Activated naive CD4-positive, alpha-beta T cell treated with anti-CD3 and anti-CD28 coated beads, Interleukin-2, amount 50 U/mL, for 72 hours (primary cell): ENCODE results near the gene UEVLD. TPM values are rescaled to one million over a fixed set of nuclear protein-coding genes. Genes with fewer than 3 reads are reported as not detected.
A peak's percentile ranks its signal among the peaks of the same experiment; 100 is the strongest.

Source experiments
- ATAC-seq, 2 donors: fragments of 150-1000 bp; cut with Tn5 transposase; 2 replicates each; pipeline ENCODE4 v1.10.0; 2021; ENCODE audit warnings: mild to moderate bottlenecking in 2 of 2, moderate library complexity in 2 of 2
- DNase-seq, 2 donors: peaks; one replicate each; pipeline ENCODE4 v3.0.0; 2021 to 2022; ENCODE audit warnings: low spot score in 2 of 2
- H3K27ac Mint-ChIP-seq, 2 donors: one replicate each; pipeline ENCODE4 v1.8.0; 2022; ENCODE audit warnings: mild to moderate bottlenecking in 2 of 2, mixed read lengths in 2 of 2
- H3K36me3 Mint-ChIP-seq, 2 donors: one replicate each; pipeline ENCODE4 v1.8.0; 2022; ENCODE audit warnings: mixed read lengths in 2 of 2
- H3K9me3 Mint-ChIP-seq, 2 donors: one replicate each; pipeline ENCODE4 v1.8.0; 2022; ENCODE audit warnings: mixed read lengths in 2 of 2
- total RNA-seq, 2 donors: library from RNA; stranded (reverse); gene quantifications; one replicate each; pipeline ENCODE4 v1.2.3, GENCODE V29; 2022

UEVLD gene
- total RNA-seq, result 10 to 100 TPM; 11.3 to 17.8 TPM

DNA sequence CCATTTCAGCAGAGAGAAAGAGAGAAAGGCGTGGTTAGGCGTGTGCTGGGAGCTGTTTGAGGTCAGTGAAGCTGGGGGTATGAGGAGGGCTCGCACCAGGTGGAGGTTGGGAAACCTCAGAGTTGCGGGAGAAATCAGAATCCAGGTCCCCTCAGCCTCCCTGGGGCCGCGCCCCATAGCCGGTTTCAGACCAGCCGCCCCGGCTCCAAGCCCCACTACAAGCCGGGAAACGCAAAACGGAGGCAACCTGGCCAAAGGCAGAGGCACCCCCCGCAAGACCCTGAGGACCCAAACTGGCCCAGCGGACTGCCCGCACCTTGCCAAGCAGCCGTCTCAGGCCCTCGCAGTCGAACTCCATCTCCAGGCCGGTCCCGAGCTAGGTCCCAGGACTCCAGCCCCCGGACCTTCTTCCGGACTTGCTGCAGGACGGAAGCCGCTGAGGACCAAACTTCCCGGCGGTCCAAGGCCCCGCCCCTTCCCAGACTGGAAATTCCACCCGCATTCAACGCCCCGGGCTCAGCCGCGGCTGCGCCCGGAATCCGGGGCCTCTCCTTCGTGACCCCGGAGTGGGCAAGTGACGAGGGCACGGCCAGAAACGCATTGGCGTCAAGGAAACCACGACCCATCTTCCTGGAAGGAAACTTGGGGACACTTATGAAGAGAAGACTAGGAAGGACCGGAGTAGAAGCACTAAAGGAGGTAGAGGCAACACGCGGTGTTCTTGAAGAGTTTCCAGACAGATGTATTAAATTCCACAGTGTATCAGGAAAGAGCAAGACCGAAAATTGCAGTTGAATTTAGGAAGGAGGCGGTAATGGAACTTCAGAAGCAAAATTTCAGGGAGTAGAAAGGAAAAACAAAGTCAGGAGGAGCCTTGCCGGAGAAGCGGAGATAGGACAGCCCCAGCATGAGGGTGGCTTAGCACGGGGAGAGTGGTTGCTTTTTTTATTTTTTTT lies at the start of gene UEVLD:
UEVLD (minus strand) TSS at position 438 of the 956 bp plus-strand sequence; CDS start at position 358, 80 bp downstream.
- no peaks in the 10 kb centered on the region for H3K36me3 Mint-ChIP-seq
- H3K9me3 Mint-ChIP-seq, result no peaks in the 10 kb centered on the region

DNA sequence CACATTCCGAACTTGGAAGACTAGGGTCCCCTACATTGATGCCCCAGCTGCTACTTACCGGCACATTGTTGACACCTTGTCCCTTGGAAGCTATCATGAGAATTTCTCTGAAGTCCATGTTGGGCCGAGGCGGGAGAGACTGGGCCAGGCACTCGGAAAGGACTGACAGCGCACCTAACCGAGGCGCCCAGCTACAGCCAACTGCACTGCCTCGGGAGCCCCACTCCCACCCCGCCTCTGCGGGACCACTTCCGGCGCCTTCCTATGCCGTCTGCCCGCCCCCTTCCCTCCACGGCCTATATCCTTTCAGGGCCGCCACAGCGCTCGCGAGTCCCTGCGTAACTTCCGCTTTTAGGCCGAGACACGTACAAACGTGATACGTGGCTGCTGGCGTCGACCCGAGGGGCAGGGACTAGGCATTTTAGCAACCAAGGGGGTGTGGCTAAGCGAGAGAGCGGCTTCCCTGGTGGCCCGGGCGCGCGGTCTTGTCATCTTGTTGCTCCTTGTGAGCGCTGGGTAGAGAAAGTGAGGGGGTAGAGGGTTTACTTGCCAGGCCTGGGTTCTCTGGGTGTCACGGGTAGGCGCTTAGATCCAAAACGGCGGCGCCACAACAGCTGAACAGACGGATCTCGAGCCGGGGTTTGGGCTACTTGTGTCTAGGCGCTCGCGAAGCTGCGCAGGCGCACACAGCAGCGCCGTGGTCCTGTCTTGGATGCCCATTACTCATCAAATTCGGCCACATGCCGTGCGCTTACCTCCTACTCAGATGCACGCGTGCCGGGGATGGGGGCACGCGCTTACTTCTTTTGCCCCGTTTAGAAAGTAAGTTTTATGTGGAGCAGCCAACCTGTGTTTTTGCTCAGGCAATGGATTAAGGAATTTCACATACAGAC lies 45.9 kb upstream of the UEVLD start, which contains the start of gene SPTY2D1:
SPTY2D1 (minus strand) TSS at position 203 of the 893 bp plus-strand sequence; CDS start at position 118, 85 bp downstream.
- ATAC-seq, result peak; percentile 97 to 98
- Mint-ChIP-seq H3K36me3 (peaks cover 7 to 13% of the 10 kb centered on the region in 2 donors), H3K9me3 (no peaks in the 10 kb centered on the region), H3K27ac (peak within 1 kb of the TSS; percentile 95 to 97)
- DNase-seq, result peak; percentile 92 to 98

More for the DNA sequence above, at the start of gene UEVLD:
- DNase-seq (peak; percentile 54 to 82), ATAC-seq (peak; percentile 74 to 77)
- H3K27ac Mint-ChIP-seq, result no peak within 1 kb of the TSS

DNA sequence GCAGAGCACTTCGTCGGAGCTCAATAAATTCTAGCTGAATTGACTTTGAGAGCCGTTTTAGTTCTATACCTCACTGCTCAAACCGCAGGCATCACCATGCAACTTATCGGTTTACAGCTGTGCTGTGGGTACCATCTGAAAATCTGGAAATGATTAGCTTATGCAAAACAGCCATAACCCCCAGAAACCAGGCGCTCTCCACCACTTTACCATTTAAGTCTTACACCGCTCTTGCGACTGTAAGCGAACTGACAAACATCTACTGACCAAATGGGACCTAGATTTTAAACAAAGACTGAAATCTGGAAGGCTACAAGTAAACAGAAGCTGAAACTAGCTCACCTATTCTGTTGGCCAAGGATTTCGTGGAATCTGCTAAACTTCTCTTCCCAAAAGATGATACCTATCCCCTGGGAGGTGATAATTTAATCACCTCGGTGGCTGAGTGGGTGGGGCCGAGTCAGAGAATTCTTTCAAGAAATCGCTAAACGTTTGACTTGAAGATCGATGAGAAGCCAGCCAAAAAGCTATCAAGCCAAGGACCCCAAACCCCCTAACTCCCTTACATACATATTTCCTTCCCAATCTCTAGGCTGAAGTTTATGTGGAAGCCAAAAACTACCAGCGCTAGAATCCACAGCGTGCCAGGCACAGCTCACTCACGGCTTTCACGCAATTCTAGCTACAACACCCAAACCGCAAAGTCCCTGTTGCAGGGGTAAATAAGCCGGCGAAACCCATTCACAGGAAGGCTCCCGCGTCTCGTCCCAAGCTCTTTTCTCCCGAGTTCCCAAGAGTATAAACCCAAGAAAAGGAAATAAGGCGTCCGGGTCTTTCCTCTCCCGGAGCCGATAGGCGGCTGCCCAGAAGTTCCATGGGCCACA lies 45.0 kb upstream of the UEVLD start:
- H3K36me3 Mint-ChIP-seq, result peaks cover 7 to 13% of the 10 kb centered on the region in 2 donors
- no peak for ATAC-seq
- H3K9me3 Mint-ChIP-seq, result no peaks in the 10 kb centered on the region
- H3K27ac Mint-ChIP-seq, result peak overlapping the region; percentile 95 to 97
- DNase-seq, result peak in 1 of 2 donors; percentile 14

DNA sequence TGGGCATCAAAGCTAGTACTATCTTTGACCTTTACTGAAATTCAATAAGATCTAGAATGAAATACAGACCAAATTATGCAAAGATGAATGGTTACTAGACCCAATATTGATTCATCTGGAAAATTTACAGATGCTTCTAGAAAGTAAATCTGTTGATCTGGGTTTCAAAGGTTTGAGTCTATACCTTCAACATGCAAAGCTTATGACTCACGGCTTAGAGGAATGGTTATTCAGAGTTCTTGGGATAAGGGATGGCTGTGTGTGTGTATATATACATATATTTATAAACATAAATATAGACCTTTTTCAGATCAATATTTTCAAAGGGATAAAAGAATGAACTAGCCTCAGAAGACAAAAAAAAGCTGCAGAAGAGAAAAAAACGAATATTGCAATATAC lies 44.3 kb upstream of the UEVLD start:
- Mint-ChIP-seq H3K27ac (peak overlapping the region; percentile 95 to 97), H3K36me3 (peaks cover 7 to 13% of the 10 kb centered on the region in 2 donors), H3K9me3 (no peaks in the 10 kb centered on the region)
- ATAC-seq (no peak), DNase-seq (no peak)

DNA sequence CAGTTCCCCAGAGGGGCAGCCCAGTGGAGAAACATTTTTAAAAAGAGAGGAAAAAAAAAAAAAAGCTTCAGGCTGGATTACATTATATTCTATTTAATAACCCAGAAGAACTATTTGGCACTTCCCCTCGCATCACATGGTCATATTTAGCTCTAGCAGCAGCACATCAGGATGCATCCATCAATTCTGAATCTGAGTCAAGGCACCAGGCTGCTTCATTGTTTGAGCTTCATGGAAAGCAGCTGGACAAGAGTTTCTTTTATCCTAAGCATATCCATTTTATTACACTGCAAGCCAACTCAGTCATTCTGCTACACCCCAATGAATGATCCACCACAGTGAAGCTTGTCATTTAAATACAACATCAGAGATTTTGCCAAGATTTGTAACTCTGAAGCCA lies 35.6 kb upstream of the UEVLD start:
- Mint-ChIP-seq H3K9me3 (no peaks in the 10 kb centered on the region), H3K27ac (no peak overlapping the region), H3K36me3 (peaks cover 0 to 14% of the 10 kb centered on the region in 2 donors)
- ATAC-seq, result no peak
- no peak for DNase-seq

DNA sequence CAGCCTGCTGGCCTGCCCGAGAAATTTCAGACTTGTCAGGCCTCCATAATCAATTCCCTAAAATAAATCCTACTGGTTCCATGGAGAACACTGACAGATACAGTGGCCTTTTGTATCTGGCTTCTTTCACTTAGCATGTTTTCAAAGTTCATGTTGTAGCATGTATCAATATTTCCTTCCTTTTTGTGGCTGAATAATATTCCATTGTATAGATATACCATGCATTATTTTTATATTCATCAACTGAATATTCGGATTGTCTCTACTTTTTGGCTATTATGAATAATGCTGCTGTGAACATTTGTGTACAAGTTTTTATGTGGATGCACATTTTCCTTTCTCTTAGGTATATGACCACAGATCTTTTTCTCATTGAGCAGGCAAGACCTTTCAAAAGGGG lies 35.2 kb upstream of the UEVLD start:
- ATAC-seq (no peak), DNase-seq (no peak)
- Mint-ChIP-seq H3K27ac (no peak overlapping the region), H3K36me3 (peaks cover 0 to 14% of the 10 kb centered on the region in 2 donors), H3K9me3 (no peaks in the 10 kb centered on the region)

DNA sequence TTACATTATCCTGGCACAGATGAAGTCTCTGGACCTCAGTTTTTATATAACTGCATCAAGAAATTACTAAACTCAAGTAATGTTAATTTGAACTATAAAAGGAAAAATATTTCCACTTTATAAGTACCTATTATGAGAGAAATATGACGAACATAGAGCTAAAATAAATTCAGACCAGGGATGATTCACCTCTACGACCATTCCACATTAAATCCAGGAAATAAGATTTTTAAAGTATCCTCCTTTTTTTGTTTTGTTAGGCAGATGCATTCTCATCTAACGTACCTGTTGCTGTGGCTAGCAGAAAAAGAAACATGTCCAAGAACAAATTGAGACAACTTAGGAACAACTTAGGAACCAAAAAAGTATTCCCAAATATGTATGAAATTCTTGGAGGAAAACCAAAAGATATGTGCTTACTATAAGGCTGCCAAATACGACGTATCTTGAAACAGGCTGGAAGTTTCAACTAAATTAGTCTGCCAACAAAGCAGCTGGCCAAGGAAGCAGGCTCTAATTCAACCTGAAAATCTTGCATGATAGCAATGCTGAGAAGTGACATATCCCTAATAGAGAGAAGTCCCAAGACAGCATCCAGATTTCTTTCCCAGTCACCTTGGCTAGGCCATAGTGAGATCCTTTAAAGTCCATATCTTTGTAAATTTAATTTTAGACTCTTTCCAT lies 29.9 kb upstream of the UEVLD start:
- H3K27ac Mint-ChIP-seq, result peak overlapping the region; percentile 39 to 79
- no peak for DNase-seq
- H3K9me3 Mint-ChIP-seq, result peaks cover 0 to 3% of the 10 kb centered on the region in 2 donors
- ATAC-seq, result no peak
- peaks cover 20 to 31% of the 10 kb centered on the region in 2 donors for H3K36me3 Mint-ChIP-seq

DNA sequence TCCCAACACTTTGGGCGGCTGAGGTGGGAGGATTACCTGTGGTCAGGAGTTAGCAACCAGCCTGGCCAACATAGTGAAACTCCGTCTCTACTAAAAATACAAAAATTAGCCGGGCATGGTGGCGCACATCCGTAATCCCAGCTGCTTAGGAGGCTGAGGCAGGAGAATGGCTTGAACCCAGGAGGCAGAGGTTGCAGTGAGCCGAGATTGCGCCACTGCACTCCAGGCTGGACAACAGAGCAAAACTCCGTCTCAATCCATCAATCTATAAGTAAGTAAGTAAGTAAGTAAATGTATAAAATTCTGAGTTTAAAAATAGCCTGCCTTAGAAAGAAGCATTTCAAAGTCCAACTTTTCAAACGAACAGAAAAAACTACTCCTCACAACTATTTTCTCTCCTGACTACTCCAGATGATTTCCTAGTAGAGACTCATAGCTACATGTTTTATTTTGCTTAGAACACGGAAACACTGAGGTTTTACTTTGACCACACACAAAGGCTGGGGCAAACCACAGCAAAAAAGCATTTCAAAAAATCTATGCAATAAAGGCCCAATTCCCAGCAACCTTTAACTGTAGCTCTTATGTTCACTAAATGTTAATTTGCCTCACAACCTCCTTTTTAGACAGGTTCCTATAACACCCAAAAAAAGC lies 29.3 kb upstream of the UEVLD start:
- DNase-seq, result peak in 1 of 2 donors; percentile 34
- H3K27ac Mint-ChIP-seq, result peak overlapping the region; percentile 39 to 79
- peaks cover 0 to 3% of the 10 kb centered on the region in 2 donors for H3K9me3 Mint-ChIP-seq
- H3K36me3 Mint-ChIP-seq, result peaks cover 20 to 32% of the 10 kb centered on the region in 2 donors
- ATAC-seq, result peak; percentile 69 to 74

DNA sequence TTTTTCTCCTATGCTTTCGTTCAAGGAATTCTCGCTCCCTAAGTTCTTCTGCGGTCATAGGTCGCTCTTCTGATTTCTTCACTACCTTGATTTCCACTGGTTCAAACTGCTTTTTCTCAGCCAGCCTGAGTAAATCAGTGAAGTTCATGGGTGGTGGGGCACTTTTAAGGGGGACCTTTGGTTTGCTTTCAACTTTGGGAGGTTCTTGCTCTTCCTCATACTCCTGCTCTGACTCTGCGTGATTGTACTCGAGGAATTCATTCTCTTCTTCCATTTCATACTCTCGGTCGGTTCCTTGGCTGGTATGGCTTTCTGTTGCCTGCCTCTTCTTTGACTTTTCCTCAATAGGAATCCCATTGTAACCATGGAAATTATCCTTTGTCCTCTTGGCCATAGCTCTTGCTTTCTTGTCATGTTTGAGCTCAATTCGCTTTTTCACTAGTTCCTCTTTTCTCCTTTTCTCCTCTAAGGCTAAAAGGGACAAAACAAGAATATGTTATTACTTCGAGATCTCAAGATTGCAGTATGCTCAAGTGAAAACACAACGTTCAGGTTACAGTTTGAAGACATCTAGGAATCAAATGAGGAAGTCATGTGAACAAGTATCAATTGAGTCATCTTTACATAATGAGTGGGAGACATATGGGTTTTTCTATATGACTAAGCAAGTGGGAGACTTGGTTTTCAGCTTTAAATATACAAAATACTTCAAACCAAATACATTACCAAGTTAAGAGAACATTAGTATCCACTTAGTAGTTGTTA lies 27.3 kb upstream of the UEVLD start:
- peak; percentile 84 to 87 for ATAC-seq
- Mint-ChIP-seq H3K9me3 (peaks cover 0 to 3% of the 10 kb centered on the region in 2 donors), H3K27ac (peak overlapping the region; percentile 78 to 85), H3K36me3 (peaks cover 20 to 32% of the 10 kb centered on the region in 2 donors)
- DNase-seq, result no peak

DNA sequence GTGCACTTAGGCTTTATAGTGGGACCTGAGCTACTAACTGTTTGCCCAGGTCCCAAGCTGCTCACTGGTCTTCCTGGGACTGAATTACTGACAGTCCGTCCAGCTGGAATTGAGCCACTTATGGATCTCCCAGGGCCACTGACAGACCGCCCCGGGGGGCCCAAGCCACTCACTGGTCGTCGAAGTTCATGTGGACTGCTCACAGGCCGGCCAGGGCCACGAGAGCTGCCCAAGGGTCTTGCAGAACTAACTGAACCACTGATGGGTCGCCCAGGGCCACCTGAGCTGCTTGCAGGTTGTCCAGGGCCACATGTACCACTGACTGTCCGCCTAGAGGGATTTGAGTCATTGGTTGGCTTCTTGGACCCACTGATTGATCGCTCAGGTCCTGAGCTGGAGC lies 26.1 kb upstream of the UEVLD start:
- peaks cover 20 to 36% of the 10 kb centered on the region in 2 donors for H3K36me3 Mint-ChIP-seq
- H3K9me3 Mint-ChIP-seq, result peaks cover 0 to 3% of the 10 kb centered on the region in 2 donors

DNA sequence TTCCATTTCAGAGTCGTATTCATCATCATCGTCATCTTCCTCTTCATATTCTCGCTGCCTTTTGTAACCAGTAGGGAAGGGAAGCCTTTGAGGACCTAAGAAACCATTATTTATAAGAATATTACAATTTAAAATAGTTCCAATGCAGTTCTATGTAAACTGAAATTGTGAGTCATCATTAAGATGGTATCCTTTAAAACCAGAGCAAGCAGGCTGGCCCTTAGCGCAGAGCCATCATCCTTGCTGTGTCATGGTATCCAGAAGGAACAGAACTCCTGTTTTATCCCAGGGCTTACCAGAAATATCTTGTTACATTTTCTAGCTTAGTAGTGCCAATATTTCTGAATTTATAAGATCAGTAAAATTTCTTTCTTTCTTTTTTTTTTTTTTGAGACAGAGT lies 23.9 kb upstream of the UEVLD start:
- DNase-seq, result no peak
- Mint-ChIP-seq H3K9me3 (peaks cover 0 to 3% of the 10 kb centered on the region in 2 donors), H3K27ac (no peak overlapping the region), H3K36me3 (peaks cover 20 to 37% of the 10 kb centered on the region in 2 donors)
- ATAC-seq, result no peak

More for the DNA sequence above, 26.1 kb upstream of the UEVLD start:
- no peak for ATAC-seq
- no peak for DNase-seq
- H3K27ac Mint-ChIP-seq, result peak overlapping the region in 1 of 2 donors; percentile 71

DNA sequence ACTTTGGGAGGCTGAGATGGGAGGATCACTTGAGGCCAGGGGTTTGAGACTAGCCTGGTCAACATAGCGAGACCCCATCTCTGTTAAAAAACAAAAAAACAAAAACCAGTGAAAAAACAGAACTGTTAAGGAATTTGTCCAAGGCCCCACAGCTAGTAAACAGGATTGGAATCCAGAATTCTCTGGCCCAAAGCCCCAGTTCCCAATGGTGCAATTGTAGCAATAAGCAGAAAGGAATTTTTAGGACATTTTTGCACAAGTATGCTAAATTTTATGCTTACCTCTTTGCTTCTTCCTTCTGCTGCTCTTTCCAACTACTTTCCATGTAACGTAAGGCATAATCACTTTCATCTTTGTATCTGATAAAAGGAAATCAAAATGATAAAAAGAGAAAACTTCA lies 22.7 kb upstream of the UEVLD start:
- ATAC-seq (no peak), DNase-seq (no peak)
- H3K9me3 Mint-ChIP-seq, result peaks cover 0 to 3% of the 10 kb centered on the region in 2 donors
- peaks cover 20 to 37% of the 10 kb centered on the region in 2 donors for H3K36me3 Mint-ChIP-seq
- no peak overlapping the region for H3K27ac Mint-ChIP-seq

DNA sequence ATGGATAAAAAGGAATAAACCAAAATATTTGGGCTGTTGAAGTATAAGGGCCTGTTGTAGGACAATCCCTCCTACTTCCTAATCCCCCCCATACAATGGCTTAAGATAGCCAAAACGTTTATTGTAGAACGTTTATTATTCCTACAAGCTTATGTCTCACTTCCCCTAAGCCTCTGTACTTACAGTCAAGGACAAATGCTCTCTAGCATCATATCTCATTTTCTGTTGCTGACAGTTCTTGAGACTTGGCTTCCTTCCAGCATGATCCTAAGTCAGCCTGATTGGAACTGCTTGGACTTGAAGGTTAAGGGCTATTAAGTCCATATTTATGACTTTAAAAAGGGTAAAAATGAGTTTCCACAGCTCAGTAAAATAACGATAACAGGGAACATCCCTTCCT lies 19.8 kb upstream of the UEVLD start:
- no peak for DNase-seq
- no peak for ATAC-seq
- peaks cover 0 to 9% of the 10 kb centered on the region in 2 donors for H3K36me3 Mint-ChIP-seq
- no peaks in the 10 kb centered on the region for H3K9me3 Mint-ChIP-seq
- no peak overlapping the region for H3K27ac Mint-ChIP-seq

DNA sequence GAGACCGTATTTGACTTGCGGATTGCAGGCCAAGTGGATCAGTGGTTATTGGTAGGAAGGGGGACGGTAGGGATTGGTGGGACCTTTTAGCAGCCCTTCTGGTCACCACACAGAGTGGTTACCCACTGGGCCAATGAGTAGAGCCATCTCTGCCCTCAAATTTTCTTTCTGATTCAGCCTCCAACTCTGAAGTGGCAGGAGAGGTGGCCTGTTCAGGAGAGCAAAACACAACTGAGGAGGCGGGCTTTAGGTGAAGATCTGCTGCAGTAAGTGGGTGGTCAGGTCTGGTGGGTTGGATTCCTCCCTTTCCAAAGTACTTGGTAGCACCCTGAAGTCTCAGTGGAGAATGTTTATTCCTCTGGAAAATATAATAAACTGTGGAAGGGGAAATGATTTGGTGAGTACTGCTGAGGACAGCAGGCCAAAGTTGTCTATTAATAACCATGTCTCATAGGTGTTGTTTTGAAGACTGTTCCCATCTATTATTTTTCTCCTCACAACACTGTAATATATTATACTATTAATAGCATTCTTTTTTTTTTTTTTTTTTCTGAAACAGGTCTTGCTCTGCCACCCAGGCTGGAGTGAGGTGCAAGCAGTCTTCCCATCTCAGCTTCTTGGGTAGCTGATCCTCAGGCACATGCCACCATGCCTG lies 12.5 kb upstream of the UEVLD start:
- Mint-ChIP-seq H3K36me3 (no peaks in the 10 kb centered on the region), H3K27ac (no peak overlapping the region), H3K9me3 (no peaks in the 10 kb centered on the region)
- no peak for ATAC-seq
- no peak for DNase-seq
